Loucy (cell line): ENCODE results near the gene PIK3C3.
A peak's percentile ranks its signal among the peaks of the same experiment; 100 is the strongest.

ENCODE experiments used
- H2AFZ ChIP-seq: fragments of 200-600 bp; sonication (generic); 2 replicates; pipeline ENCODE4 v1.6.0; 2016; ENCODE audit warnings: antibody characterized with exemption, mild to moderate bottlenecking, low read length, moderate library complexity
- H3F3A ChIP-seq: fragments of 200-600 bp; 2 replicates; pipeline ENCODE4 v1.6.0; 2016; ENCODE audit warnings: antibody characterized with exemption, low read depth, mild to moderate bottlenecking
- H3K27me3 ChIP-seq: fragments of 200-600 bp; sonication (generic); 2 replicates; pipeline ENCODE4 v1.6.1; 2014; ENCODE audit warnings: low read length, mild to moderate bottlenecking; ENCODE audit not compliant: insufficient read depth, poor library complexity, severe bottlenecking
- H3K36me3 ChIP-seq: fragments of 200-600 bp; sonication (generic); 2 replicates; pipeline ENCODE4 v1.6.1; 2016; ENCODE audit warnings: low read length; ENCODE audit not compliant: insufficient read depth
- H3K4me1 ChIP-seq: fragments of 200-600 bp; sonication (generic); 2 replicates; pipeline ENCODE4 v1.5.1; 2014; ENCODE audit warnings: low read length, mild to moderate bottlenecking; ENCODE audit not compliant: insufficient read depth, poor library complexity, severe bottlenecking
- H3K4me2 ChIP-seq: fragments of 200-600 bp; sonication (generic); 2 replicates; pipeline ENCODE4 v1.6.0; 2014; ENCODE audit warnings: antibody characterized with exemption, low read length, low read depth, mild to moderate bottlenecking; ENCODE audit not compliant: poor library complexity, severe bottlenecking
- H3K4me3 ChIP-seq: fragments of 200-600 bp; sonication (generic); 2 replicates; pipeline ENCODE4 v1.5.1; 2014; ENCODE audit warnings: low read length, mild to moderate bottlenecking, mixed read lengths; ENCODE audit not compliant: poor library complexity, severe bottlenecking
- H3K79me2 ChIP-seq: fragments of 200-600 bp; sonication (generic); 2 replicates; pipeline ENCODE4 v1.6.1; 2014; ENCODE audit warnings: low read length; ENCODE audit not compliant: insufficient read depth
- H3K9ac ChIP-seq: fragments of 200-600 bp; sonication (generic); 2 replicates; pipeline ENCODE4 v1.6.0; 2014; ENCODE audit warnings: mild to moderate bottlenecking, low read depth, low read length, moderate library complexity; ENCODE audit not compliant: poor library complexity, severe bottlenecking
- H3K9me2 ChIP-seq: fragments of 200-600 bp; sonication (generic); replicated peaks from 2 replicates; pipeline ENCODE4 v1.6.1; 2016; ENCODE audit warnings: low read depth, low read length, mixed read lengths
- H3K9me3 ChIP-seq: fragments of 200-600 bp; sonication (generic); 2 replicates; pipeline ENCODE4 v1.6.1; 2014; ENCODE audit warnings: mild to moderate bottlenecking, antibody characterized with exemption, low read length, low read depth; ENCODE audit not compliant: insufficient read depth
- H4K20me1 ChIP-seq: fragments of 200-600 bp; sonication (generic); 2 replicates; pipeline ENCODE4 v1.6.0; 2014; ENCODE audit warnings: antibody characterized with exemption, low read length, mild to moderate bottlenecking; ENCODE audit not compliant: insufficient read depth, poor library complexity, severe bottlenecking
- CTCF ChIP-seq: fragments of 200-600 bp; sonication (generic); conservative IDR thresholded peaks from 2 replicates; pipeline ENCODE4 v1.5.1; 2014; ENCODE audit warnings: mild to moderate bottlenecking, antibody characterized with exemption, low read length
- EZH2phosphoT487 ChIP-seq: fragments of 200-600 bp; IDR thresholded peaks from 2 replicates; pipeline ENCODE4 v1.6.1; 2018; ENCODE audit warnings: antibody characterized with exemption, mild to moderate bottlenecking, moderate library complexity, borderline replicate concordance

PIK3C3 gene

GRCh38 chr18:41985914-41986313 is 30.9 kb downstream of the PIK3C3 start:
- H3K4me1 ChIP-seq: peaks cover 26% of the 10 kb centered on the region
- no peak overlapping the region for H3K4me3 ChIP-seq
- peaks cover 45% of the 10 kb centered on the region for H3K36me3 ChIP-seq
- H2AFZ ChIP-seq: no peak overlapping the region
- TF ChIP-seq EZH2phosphoT487 (no peak), CTCF (no peak)
- no peak overlapping the region for H3K9ac ChIP-seq
- H4K20me1 ChIP-seq: no peaks in the 10 kb centered on the region
- H3K4me2 ChIP-seq: no peak overlapping the region
- H3K9me3 ChIP-seq: no peaks in the 10 kb centered on the region
- H3F3A ChIP-seq: no peaks in the 10 kb centered on the region
- no peaks in the 10 kb centered on the region for H3K9me2 ChIP-seq
- peaks cover 58% of the 10 kb centered on the region for H3K79me2 ChIP-seq
- H3K27me3 ChIP-seq: no peaks in the 10 kb centered on the region

- peaks cover 40% of the 10 kb centered on the region for H3K79me2 ChIP-seq
- H3K9me3 ChIP-seq: no peaks in the 10 kb centered on the region
- H3K4me1 ChIP-seq: peaks cover 37% of the 10 kb centered on the region
- H3K4me2 ChIP-seq: no peak overlapping the region
- TF ChIP-seq CTCF (no peak), EZH2phosphoT487 (no peak)
- no peaks in the 10 kb centered on the region for H4K20me1 ChIP-seq
- H3F3A ChIP-seq: no peaks in the 10 kb centered on the region
- no peaks in the 10 kb centered on the region for H3K27me3 ChIP-seq
- no peak overlapping the region for H3K9ac ChIP-seq
- H3K9me2 ChIP-seq: no peaks in the 10 kb centered on the region
- no peak overlapping the region for H3K4me3 ChIP-seq
- peaks cover 58% of the 10 kb centered on the region for H3K36me3 ChIP-seq
- no peak overlapping the region for H2AFZ ChIP-seq
These were observed 34.5 kb downstream of the PIK3C3 start for GRCh38 chr18:41989508-41989907.

GRCh38 chr18:41992066-41992465 is 37.0 kb downstream of the PIK3C3 start:
- no peaks in the 10 kb centered on the region for H3K9me3 ChIP-seq
- peak overlapping the region; percentile 21 for H3K4me3 ChIP-seq
- H2AFZ ChIP-seq: no peak overlapping the region
- H3K9ac ChIP-seq: peak overlapping the region; percentile 49
- TF ChIP-seq EZH2phosphoT487 (no peak), CTCF (no peak)
- peaks cover 50% of the 10 kb centered on the region for H3K36me3 ChIP-seq
- no peaks in the 10 kb centered on the region for H4K20me1 ChIP-seq
- H3K27me3 ChIP-seq: no peaks in the 10 kb centered on the region
- H3K4me2 ChIP-seq: peak overlapping the region; percentile 49
- peaks cover 60% of the 10 kb centered on the region for H3K4me1 ChIP-seq
- H3F3A ChIP-seq: peaks cover 5% of the 10 kb centered on the region; the same call in 1 of the 2 replicates
- no peaks in the 10 kb centered on the region for H3K9me2 ChIP-seq
- H3K79me2 ChIP-seq: peaks cover 15% of the 10 kb centered on the region
